GM18526 (cell line): ENCODE measurements around the gene CHST11.

Experiments used
- POLR2A ChIP-seq: IDR thresholded peaks from 3 replicates; pipeline ENCODE4 v1.6.1; 2011; ENCODE audit not compliant: insufficient read length; ENCODE audit errors: extremely low read depth

CHST11 gene

GRCh38 chr12:104598342-104599271 is 141.9 kb downstream of the CHST11 start:
- TF ChIP-seq POLR2A = no peak

GRCh38 chr12:104599272-104600035 is 142.7 kb downstream of the CHST11 start:
- no peak for TF ChIP-seq POLR2A

GRCh38 chr12:104600036-104600712 is 143.4 kb downstream of the CHST11 start:
- no peak for TF ChIP-seq POLR2A

GRCh38 chr12:104600790-104601739 is 144.3 kb downstream of the CHST11 start:
- no peak for TF ChIP-seq POLR2A

- no peak for TF ChIP-seq POLR2A
Measured at GRCh38 chr12:104602406-104602805, 145.7 kb downstream of the CHST11 start.

- no peak for TF ChIP-seq POLR2A
Measured at GRCh38 chr12:104602896-104603295, 146.1 kb downstream of the CHST11 start.

- no peak for TF ChIP-seq POLR2A
Measured at GRCh38 chr12:104603545-104603973, 146.8 kb downstream of the CHST11 start.

GRCh38 chr12:104604070-104604994 is 147.6 kb downstream of the CHST11 start:
- TF ChIP-seq POLR2A = no peak

- TF ChIP-seq POLR2A = no peak
Measured at GRCh38 chr12:104604995-104605675, 148.4 kb downstream of the CHST11 start.

- TF ChIP-seq POLR2A = no peak
Measured at GRCh38 chr12:104605685-104606084, 148.9 kb downstream of the CHST11 start.

- TF ChIP-seq POLR2A = no peak
Measured at GRCh38 chr12:104608998-104609397, 152.2 kb downstream of the CHST11 start.

GRCh38 chr12:104609445-104609844 is 152.7 kb downstream of the CHST11 start:
- no peak for TF ChIP-seq POLR2A

- TF ChIP-seq POLR2A = no peak
Measured at GRCh38 chr12:104610513-104611235, 153.9 kb downstream of the CHST11 start.
